Ovary (tissue), 3 donors: Measurements from ENCODE around the gene CXADR.

Experiments
- CTCF ChIP-seq, 3 donors: fragments of 450-650 bp in 2 of 3; fragments of 200-600 bp in 1 of 3; IDR thresholded peaks; one replicate each; pipeline versions ENCODE4 v1.5.1 to v1.8.0; 2016 to 2022; ENCODE audit warnings: antibody characterized with exemption in 3 of 3, mild to moderate bottlenecking in 1 of 3
- POLR2A ChIP-seq: fragments of 450-650 bp; IDR thresholded peaks from one replicate; pipeline ENCODE4 v1.6.1; 2017; ENCODE audit warnings: antibody characterized with exemption, mild to moderate bottlenecking, moderate library complexity
- donor health status: DM: no; HTN: no; CAD: no.

- TF ChIP-seq CTCF (IDR thresholded peaks at IDR 0.05) (no peak), POLR2A (no peak)
These were observed 67.5 kb downstream of the CXADR start for GRCh38 chr21:17580319-17580718.
